GM12873 (cell line): ENCODE measurements around the gene MEN1.

Experiments
- TF ChIP-seq, protein P1 (sequence below): IDR thresholded peaks from 2 replicates; pipeline ENCODE4 v1.5.1; 2012; ENCODE audit warnings: low read depth, mild to moderate bottlenecking, moderate library complexity, low read length, control low read depth; ENCODE audit not compliant: insufficient read depth; ENCODE audit errors: missing control alignments

MEN1 gene

GRCh38 chr11:64794526-64794925 lies 15.8 kb downstream of the MEN1 start:
- TF ChIP-seq, protein P1, sequence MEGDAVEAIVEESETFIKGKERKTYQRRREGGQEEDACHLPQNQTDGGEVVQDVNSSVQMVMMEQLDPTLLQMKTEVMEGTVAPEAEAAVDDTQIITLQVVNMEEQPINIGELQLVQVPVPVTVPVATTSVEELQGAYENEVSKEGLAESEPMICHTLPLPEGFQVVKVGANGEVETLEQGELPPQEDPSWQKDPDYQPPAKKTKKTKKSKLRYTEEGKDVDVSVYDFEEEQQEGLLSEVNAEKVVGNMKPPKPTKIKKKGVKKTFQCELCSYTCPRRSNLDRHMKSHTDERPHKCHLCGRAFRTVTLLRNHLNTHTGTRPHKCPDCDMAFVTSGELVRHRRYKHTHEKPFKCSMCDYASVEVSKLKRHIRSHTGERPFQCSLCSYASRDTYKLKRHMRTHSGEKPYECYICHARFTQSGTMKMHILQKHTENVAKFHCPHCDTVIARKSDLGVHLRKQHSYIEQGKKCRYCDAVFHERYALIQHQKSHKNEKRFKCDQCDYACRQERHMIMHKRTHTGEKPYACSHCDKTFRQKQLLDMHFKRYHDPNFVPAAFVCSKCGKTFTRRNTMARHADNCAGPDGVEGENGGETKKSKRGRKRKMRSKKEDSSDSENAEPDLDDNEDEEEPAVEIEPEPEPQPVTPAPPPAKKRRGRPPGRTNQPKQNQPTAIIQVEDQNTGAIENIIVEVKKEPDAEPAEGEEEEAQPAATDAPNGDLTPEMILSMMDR = no peak

DNA sequence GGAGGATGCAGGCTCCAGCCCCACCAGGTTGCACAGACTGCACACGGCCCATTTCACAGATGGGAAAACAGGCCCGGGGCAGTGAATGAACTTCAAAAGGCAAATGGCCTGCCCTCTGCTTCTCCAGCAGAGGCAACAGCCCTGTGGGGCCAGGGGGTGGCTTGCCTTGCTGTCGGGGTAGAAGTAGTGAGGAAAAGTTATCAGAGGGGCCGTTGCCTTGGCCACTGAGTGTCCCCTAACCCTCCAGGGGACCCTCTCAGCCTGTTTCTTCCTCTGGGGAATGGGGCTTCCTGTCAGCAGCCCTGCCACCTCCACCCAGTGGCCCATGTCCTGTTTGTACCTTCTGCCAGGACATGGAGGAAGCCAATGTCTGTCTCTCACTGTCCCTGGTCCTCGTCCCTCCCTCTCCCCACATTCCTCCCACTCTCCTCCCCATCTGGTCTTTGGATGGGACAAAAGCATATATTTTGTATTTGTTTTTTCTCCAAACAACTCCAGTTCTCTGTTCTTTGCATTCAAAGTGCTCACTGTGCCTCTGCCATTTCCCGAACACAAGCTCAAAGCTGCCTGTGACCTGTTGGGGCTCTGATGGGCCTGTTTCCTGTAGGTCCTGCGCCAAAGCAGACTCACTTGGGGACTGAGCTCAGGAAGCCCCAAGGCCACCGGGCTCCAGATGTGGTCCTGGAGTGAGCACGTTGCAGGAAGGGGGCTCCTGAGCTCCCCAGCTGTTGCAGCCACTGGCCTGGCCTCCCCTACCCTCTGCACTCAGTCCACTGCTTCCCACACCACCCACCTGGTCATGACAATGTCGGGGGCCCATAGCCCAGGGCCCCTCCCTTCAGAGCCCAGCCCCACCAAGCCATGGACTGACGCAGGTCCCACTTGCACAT lies 16.8 kb downstream of the MEN1 start:
- TF ChIP-seq, protein P1 = no peak

GRCh38 chr11:64792482-64792881 lies 17.9 kb downstream of the MEN1 start:
- TF ChIP-seq, protein P1 = no peak

DNA sequence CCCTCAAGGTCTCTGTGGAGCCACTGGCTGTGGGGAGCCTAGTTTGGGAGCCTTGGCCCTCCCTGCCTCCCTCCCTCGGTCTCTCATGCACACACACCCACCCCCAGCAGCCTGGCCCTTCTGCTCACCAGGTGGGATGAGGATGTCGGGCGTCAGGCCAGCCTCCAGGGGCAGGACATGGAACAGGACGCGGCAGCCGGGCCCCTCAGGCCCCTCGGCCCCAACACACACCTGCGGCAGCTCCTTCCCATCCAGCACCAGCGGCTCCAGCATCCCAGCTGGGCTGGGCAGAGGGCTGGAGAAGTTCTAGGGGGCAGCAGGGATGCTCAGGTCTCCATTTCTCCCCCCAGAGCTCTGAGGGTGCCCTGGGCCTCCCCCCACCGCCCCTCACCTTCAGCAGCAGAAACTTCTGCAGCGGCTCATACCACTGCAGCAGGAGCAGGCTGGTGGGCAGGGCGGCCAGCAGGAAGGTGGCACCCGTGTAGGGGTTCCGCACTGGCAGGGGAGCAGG lies 18.5 kb downstream of the MEN1 start:
- TF ChIP-seq, protein P1 = no peak

DNA sequence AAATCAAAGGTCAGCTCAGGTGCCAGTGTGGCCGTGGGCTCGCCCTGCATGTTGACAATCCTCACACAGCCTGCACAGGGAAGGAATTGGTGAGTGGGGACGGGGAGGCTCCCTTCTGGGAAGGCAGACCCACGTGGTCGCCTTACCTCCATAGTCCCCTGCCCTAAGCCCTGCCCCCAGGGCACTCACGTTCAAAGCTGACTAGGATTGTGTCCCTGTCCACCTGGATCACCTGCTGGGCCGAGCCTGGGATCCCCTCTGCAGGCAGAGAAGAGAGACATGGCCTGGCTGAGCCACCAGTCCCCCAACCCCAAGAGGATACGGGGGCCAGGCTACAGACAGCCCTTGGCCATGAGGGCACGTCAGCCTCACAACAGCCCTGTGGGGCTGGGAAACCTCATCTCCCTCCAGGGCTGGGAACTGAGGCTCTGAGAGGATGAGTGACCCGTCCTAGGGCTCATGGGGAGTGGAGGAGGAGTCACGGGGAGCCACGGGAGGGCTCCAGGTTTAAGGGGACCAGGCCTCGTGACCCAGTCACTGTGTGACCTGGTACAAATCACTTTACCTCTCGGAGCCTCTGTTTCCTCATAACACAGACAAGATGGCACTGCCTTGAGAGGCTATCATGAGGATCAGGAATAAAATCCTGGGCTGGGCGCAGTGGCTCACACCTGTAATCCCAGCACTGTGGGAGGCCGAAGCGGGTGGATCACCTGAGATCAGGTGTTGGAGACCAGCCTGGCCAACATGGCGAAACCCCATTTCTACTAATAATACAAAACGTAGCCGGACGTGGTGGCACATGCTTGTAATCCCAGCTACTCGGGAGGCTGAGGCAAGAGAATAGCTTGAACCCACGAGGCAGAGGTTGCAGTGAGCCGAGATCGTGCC lies 19.9 kb downstream of the MEN1 start:
- TF ChIP-seq, protein P1 = no peak

DNA sequence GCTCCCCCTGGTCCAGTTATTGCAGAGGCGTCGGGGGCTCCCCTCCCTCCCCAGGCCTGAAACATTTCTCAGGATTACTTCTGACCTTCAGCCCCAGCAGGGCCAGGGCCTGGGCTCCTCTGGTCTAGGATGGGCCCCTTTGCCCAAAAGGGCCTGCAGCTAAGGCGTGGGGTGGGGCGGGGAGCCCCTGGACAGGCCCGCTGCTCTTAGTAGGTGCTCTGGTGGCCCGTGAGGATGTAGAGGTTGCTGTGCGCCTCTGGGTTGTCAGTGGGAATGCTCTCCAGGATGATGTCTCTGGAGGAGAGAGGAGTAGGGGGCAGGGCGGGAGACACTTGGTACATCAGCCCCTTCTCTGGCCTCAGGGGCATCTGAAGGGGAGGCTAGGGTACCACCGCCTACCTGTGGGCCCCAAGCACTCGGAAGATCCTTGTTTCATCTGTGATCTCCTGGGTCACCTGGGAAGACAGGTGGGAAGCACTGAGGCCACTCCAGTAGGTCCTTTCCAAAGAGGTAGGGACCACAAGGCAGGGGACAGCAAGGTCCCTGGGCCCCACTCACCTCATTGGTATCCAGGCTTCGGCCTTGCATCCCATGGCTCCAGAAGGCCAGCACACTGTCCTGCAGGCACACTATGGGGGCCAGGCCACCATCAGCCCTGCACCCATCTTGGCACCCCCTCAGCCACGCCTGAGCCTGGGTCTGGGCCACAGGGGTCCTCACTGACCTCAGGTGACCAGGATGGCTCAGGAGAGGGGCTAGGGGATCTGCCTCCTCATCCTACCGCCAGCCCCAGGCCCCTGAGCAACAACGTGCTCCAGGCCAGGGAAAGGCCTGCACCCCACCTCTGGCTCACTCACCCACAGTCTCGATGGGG lies 20.8 kb downstream of the MEN1 start:
- TF ChIP-seq, protein P1 = no peak
